Right cardiac atrium (tissue), 5 donors: ENCODE measurements around the gene ZNF335. TPM values are rescaled to one million over a fixed set of nuclear protein-coding genes. Genes with fewer than 3 reads are reported as not detected.
A peak's percentile ranks its signal among the peaks of the same experiment; 100 is the strongest.

Experiments
- ATAC-seq, 2 donors: fragments of 200-7000 bp; cut with Tn5 transposase; one replicate each; pipeline versions ENCODE4 v1.8.0 to v1.9.1; 2020; ENCODE audit warnings: moderate library complexity in 2 of 2, mild to moderate bottlenecking in 1 of 2
- DNase-seq, 3 donors: peaks; one replicate each; pipeline ENCODE4 v3.0.0-alpha.2; 2020
- H3K27ac ChIP-seq: one replicate; pipeline ENCODE4 v1.5.1; 2013; ENCODE audit warnings: mild to moderate bottlenecking, low read length, control low read depth, moderate library complexity
- H3K27me3 ChIP-seq: one replicate; pipeline ENCODE4 v1.6.1; 2013; ENCODE audit not compliant: control insufficient read depth, insufficient read depth
- H3K4me1 ChIP-seq: one replicate; pipeline ENCODE4 v1.6.1; 2013; ENCODE audit warnings: low read length; ENCODE audit not compliant: control insufficient read depth, insufficient read depth
- H3K4me3 ChIP-seq: one replicate; pipeline ENCODE4 v1.5.1; 2013; ENCODE audit warnings: low read length, control low read depth
- H3K9me3 ChIP-seq: one replicate; pipeline ENCODE4 v1.6.1; 2013; ENCODE audit warnings: low read length; ENCODE audit not compliant: control insufficient read depth
- WGBS: extraction: QIAGEN DNeasy Blood & Tissue Kit; methylation state at CpG from one replicate; pipeline ENCODE4 v1.1.7; 2013; 5-methylcytosine and 5-hydroxymethylcytosine counted together
- intact Hi-C, 4 donors: fragments of 100-400 bp; cut with DNase I; formaldehyde crosslinking; loops; one replicate each; pipeline versions ENCODE4 v1.11.0 to v1.14.0; 2022 to 2023
- polyA plus RNA-seq: library from polyadenylated mRNA; stranded (reverse); fragments of 200-250 nt; gene quantifications from one replicate; pipeline ENCODE4 v1.2.3, GENCODE V29; 2013
- total RNA-seq, 4 donors: library from RNA; stranded (reverse); fragmentation: NEBNext Ultra II Directional; extraction: Animal tissue kit (Norgen Biotek cat#: 25700); gene quantifications; one replicate each; pipeline ENCODE4 v1.2.1, GENCODE V29; 2021
- donor health status: healthy with polysubstance abuse.
- donor health status: DM: no; HTN: yes; CAD: no.
- donor health status: DM: no; HTN: no; CAD: no.
- donor health status: DM: no; HTN: yes; CAD: no; lungs with severe emphysema.
- donor health status: DM: yes; HTN: yes; CAD: no.

The ZNF335 gene
- total and polyA plus RNA-seq, 5 donors = 6.4 to 10.1 (median 8.5) TPM

DNA sequence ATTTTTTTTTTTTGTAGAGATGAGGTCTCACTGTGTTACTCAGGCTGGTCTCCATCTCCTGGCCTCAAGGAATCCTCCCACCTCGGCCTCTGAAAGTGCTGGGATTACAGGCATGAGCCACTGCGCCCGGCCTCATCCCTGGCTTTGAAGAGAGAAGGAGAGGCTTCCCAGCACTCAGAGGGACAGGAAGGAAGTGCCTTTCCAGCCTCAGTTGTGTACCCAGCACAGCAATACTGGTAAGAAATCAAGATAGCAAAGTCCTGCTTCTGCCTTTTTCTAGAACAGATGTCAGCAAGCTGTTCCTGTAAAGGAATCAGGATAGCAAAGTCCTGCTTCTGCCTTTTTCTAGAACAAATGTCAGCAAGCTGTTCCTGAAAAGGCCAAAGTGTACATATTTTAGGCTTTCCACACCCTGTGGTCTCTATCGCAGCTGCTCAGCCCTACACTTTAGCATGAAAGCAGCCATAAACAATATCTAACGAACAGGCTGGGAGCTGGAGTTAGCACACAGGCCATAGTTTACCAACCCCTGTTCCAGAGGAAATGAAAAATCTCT is 53.7 kb downstream of the ZNF335 start:
- peak; percentile 4 to 40 for ATAC-seq
- Histone ChIP-seq H3K4me1 (no peaks in the 10 kb centered on the region), H3K4me3 (no peak overlapping the region), H3K27me3 (no peaks in the 10 kb centered on the region), H3K27ac (peak overlapping the region; percentile 61), H3K9me3 (no peaks in the 10 kb centered on the region)
- intact Hi-C loops = no loop called here
- 42% methylated on average over 5 of the region's 5 CpGs for WGBS
- peak in 1 of 3 donors; percentile 60 for DNase-seq

DNA sequence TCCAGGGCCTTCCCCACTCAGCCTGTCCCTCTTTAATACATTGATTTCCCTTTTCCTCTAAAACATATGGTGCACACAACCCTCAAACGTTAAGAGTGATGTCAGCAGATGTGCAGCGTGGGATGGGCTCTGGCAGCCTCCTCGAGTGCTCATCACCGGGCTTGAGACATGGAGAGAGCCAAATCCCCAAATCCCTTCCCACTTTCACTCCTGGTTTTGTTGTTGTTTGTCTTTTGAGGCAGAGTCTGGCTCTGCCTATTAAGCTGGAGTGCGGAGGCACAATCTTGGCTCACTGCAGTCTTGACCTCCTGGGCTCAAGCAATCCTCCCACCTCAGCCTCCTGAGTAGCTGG is 54.2 kb downstream of the ZNF335 start:
- Histone ChIP-seq H3K9me3 (no peaks in the 10 kb centered on the region), H3K4me1 (no peaks in the 10 kb centered on the region), H3K27me3 (no peaks in the 10 kb centered on the region), H3K27ac (no peak overlapping the region), H3K4me3 (no peak overlapping the region)
- DNase-seq (peak in 1 of 3 donors; percentile 69), ATAC-seq (no peak)
- intact Hi-C loops = no loop called here
- 47% methylated on average over 5 of the region's 5 CpGs for WGBS

DNA sequence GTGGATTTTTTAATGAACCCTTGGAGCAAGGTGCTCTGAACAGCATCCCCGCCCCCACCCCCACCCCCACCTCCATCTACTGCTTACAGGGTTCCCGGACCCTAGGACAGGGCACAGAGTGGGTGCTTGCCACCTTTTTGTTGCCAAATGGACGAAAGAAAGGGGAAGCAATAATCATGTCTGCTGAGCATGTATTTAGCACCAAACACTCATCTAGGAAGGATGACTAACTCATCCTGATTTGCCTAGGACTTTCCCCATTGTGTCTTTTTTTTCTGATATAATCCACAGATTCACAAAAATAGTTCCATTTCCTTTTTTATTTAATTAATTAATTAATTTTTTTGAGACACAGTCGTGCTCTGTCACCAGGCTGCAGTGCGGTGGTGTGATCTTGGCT is 58.9 kb downstream of the ZNF335 start:
- no peaks in the 10 kb centered on the region for H3K9me3 ChIP-seq
- intact Hi-C loops = no loop called here
- DNase-seq (no peak), ATAC-seq (no peak)
- WGBS = 46% methylated on average over 5 of the region's 5 CpGs
- H3K4me1 ChIP-seq = peaks cover 4% of the 10 kb centered on the region
- H3K4me3 ChIP-seq = no peak overlapping the region
- no peaks in the 10 kb centered on the region for H3K27me3 ChIP-seq
- no peak overlapping the region for H3K27ac ChIP-seq

DNA sequence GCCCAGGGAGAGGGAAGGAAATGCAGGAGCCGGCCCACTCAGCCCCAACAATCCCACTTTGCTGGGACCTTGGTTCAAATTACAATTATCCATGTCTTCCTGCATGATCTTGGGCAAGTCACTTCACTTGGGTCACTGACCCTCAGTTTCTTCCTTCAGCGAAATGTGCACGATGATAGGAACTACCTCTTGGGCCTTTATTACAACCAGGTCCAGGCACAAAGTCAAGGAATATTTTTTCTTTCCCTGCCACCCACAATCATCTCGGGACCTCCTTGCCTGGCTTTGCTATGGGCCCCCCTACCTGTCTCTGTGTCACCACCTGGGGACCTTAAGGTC is 59.7 kb downstream of the ZNF335 start:
- peaks cover 4% of the 10 kb centered on the region for H3K4me1 ChIP-seq
- 16% methylated on average over 4 of the region's 4 CpGs for WGBS

DNA sequence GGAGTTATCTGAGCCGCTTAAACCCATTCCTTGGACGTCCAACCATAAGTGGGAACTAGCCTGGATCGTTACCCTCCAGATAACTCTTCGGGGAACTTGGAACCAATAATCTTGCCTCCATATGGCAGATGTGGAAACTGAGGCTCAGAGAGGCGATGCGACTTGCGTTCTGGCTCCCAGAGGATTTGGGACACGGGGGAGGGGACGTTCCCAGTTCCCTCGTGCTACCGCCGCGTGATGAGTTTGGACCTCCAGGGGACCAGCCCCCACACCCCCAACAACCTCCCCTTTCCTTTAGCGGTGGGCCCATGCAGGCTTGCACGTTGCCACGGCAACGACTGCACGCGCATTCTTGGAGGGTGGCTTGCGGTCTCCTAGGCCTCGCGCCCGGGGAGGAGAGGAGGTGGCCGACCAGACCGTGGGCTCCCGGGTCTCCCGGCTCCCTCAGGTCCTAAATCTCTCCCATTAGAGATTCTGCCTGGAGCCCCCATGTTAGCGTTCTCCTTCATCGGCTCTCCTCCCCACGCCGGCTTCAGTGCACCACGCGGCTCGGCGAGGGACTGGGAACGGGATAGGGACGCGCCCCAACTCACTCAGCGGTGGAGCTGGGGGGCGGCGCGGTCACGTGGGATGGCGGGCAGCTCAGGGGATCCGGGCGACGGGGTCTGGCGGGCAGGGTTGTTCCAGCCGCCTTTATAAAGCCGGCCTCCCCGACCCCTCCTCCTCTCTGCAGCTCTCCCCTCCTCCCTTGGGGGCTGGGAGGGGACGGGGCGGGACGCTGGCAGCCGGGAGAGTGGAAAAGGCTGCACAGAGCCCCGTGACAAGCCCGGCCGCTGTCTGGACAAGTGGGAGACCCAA is 60.3 kb downstream of the ZNF335 start, which contains the start of gene PLTP:
Gene PLTP (minus strand): TSS at position 670 of the 858 bp plus-strand sequence. CDS start 703 bp downstream, outside the sequence.
- ATAC-seq (peak; percentile 74 to 77), DNase-seq (peak; percentile 86 to 94 (median 93))
- H3K27me3 ChIP-seq = no peaks in the 10 kb centered on the region
- intact Hi-C loops = no loop called here
- no peaks in the 10 kb centered on the region for H3K9me3 ChIP-seq
- H3K4me1 ChIP-seq = peaks cover 4% of the 10 kb centered on the region
- under 1% methylated on average over 58 of the region's 58 CpGs for WGBS
- peak within 1 kb of the TSS; percentile 15 for H3K4me3 ChIP-seq
- peak within 1 kb of the TSS; percentile 39 for H3K27ac ChIP-seq

More for the DNA sequence above, 59.7 kb downstream of the ZNF335 start:
- peak overlapping the region; percentile 25 for H3K27ac ChIP-seq
- H3K27me3 ChIP-seq = no peaks in the 10 kb centered on the region
- DNase-seq (no peak), ATAC-seq (no peak)
- intact Hi-C loops = no loop called here
- H3K4me3 ChIP-seq = peak overlapping the region; percentile 15
- no peaks in the 10 kb centered on the region for H3K9me3 ChIP-seq

DNA sequence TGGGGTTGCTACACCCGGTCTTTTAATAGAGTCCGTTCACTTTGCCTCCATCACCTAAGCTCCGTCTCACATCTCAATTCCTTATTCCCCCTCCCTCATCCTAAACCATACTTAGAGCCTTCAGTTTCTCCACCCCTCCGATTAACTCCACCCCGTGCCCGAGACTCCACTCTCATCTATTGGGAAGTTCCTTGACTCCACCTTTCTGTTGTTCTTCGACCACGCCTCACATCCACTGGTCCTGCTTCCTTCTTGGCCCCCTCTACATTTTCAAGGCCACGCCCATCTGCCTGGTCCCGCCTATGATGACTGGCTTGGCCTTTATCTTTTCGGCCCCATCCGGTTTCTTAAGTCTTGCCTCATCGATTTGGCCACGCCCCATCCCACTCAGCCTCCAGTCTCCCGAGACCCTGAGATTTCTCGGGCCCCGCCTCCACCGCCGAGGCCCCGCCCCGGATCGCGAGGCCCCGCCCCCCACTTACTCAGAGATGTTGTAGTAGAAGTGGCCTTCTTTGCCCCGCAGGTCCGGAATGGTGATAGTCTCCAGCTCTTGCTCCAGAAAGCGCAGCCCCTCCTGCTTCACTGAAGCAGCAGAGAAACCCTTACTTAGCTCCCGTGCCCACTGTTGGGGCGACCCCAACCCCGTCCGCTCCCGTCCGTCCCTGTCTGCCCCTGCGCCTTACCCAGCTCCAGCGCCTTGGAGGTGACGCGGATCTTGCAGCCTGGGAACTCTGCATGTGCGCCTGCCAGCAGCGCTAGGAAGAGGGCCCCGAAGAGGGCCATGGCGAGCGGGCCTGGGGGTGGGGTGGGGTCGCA is 61.1 kb downstream of the ZNF335 start:
- no peaks in the 10 kb centered on the region for H3K27me3 ChIP-seq
- peak overlapping the region; percentile 39 for H3K27ac ChIP-seq
- H3K9me3 ChIP-seq = no peaks in the 10 kb centered on the region
- H3K4me1 ChIP-seq = peaks cover 4% of the 10 kb centered on the region
- 3% methylated on average over 43 of the region's 43 CpGs for WGBS
- ATAC-seq = peak; percentile 91 to 92
- DNase-seq = peak; percentile 98 to 99 (median 98)
- H3K4me3 ChIP-seq = peak overlapping the region; percentile 15
- intact Hi-C loops = no loop called here

DNA sequence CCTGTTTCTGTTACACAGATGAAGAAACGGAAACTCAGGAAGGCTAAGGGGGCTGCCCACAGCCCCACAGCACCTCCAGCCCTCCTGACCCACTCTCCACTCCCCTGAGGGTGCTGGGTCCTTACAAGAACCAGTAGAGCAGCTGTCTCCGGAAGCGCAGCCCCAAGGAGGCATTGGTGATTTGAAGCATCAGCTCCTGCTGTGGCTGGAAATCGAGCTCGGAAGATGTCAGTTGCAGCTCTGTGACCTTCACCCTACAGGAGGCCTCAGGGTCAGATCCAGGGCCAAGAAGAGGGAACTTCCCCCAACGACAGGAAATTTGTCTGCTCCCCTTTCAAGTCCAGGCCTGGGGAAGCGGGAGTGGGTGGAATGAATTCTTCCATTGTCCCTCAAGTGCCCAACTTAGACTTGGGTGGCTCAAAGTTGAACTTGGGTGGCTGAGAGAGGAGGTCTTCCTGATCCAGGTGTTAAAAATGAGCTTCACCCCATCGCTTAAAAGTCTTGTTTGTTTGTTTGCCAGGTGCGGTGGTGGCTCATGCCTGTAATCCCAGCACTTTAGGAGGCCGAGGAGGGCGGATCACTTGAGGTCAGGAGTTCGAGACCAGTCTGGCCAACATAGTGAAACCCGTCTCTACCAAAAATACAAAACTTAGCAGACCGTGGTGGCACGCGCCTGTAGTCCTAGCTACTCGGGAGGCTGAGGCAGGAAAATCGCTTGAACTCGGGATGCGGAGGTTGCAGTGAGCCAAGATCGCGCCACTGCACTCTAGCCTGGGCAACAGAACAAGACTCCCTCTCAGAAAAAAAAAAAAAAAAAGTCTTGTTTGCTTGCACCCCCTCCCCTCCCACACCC is 62.0 kb downstream of the ZNF335 start:
- 75% methylated on average over 22 of the region's 22 CpGs for WGBS
- intact Hi-C loops = no loop called here

DNA sequence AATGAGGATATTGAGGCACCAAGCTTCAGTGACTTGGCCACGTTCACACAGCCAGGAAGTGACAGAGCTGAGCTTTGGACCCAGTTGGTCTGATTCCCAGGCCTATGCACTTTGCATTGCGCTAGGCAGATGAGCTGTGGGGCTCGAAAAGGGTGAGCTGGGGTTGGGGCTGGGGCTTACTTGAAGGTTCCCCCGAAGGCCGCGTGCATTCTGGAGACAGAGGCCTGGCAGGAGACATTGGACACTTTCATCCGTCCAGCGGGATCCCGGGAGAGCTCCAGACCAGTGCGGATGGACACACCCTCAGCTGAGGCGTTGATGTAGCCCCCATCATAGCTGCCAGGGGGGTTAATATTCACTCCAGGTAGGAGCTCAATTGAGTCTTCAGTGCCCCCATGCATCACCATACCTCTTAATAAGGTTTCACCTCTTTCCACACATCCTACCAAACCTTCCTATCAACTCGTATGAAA is 62.6 kb downstream of the ZNF335 start:
- DNase-seq = peak in 1 of 3 donors; percentile 49
- no peak overlapping the region for H3K4me3 ChIP-seq
- H3K27me3 ChIP-seq = no peaks in the 10 kb centered on the region
- H3K4me1 ChIP-seq = peaks cover 4% of the 10 kb centered on the region
- H3K27ac ChIP-seq = no peak overlapping the region
- no peaks in the 10 kb centered on the region for H3K9me3 ChIP-seq
- intact Hi-C loops = no loop called here
- 87% methylated on average over 12 of the region's 12 CpGs for WGBS
- ATAC-seq = no peak

More for the DNA sequence above, 62.0 kb downstream of the ZNF335 start:
- DNase-seq (peak in 2 of 3 donors; percentile 24 to 62), ATAC-seq (no peak)
- Histone ChIP-seq H3K9me3 (no peaks in the 10 kb centered on the region), H3K4me3 (no peak overlapping the region), H3K27ac (no peak overlapping the region), H3K27me3 (no peaks in the 10 kb centered on the region), H3K4me1 (peaks cover 4% of the 10 kb centered on the region)

DNA sequence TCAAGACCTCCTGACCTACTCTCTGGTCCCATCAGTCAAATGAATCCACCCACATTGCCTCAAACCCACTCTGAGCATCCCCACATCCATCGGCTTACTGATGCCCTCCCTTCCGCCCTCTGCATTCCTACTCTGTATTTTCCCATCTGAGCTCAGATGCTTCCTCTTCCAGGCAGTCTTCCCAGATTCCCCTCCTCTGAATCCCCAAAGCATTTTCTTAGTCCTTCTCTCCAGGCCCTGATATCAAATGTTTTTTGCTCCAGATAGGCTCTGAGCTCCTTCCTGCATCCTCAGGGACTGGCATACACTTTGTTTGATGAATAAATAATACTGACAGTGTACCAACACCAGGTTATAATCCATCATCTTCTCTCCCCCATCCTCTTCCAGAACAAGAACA is 63.9 kb downstream of the ZNF335 start:
- WGBS = 91% methylated on average over 2 of the region's 2 CpGs
- H3K27me3 ChIP-seq = no peaks in the 10 kb centered on the region
- no peaks in the 10 kb centered on the region for H3K9me3 ChIP-seq
- no peak overlapping the region for H3K27ac ChIP-seq
- H3K4me3 ChIP-seq = no peak overlapping the region
- ATAC-seq (no peak), DNase-seq (no peak)
- H3K4me1 ChIP-seq = peaks cover 4% of the 10 kb centered on the region
- intact Hi-C loops = no loop called here

DNA sequence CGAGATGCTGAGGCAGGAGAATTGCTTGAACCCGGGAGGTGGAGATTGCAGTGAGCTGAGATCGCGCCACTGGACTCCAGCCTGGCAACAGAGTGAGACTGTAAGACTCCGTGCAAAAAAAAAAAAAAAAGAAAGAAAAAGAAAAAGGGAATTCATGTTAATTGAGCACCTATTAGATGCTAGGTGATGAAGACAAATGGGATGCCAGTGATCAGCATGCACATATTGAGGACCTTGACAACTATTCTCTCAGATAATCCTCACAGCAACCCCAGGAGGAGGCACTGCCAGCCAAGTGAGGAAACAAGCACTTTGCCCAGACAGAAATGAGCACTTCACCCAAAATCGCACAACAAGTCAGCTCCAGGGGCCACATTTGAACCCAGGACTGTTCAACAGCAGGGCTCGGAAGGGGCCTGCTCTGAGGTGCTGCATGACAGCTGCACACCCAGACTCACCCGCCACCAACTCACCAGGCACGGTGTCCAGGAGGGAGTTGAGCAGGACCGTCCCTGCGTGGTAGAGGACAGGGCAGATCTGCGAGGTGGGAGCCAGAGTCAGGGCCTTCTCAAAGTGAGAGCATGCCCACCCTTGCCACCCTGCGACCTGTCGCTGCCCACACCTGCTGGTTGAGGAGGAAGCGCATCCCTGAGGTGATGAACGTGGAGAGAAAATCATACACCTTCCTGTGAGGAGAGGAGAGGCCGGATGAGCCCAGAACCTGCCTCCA is 64.6 kb downstream of the ZNF335 start:
- H3K27ac ChIP-seq = no peak overlapping the region
- H3K4me3 ChIP-seq = no peak overlapping the region
- no peak for ATAC-seq
- intact Hi-C loops = no loop called here
- DNase-seq = no peak
- no peaks in the 10 kb centered on the region for H3K9me3 ChIP-seq
- no peaks in the 10 kb centered on the region for H3K27me3 ChIP-seq
- WGBS = 94% methylated on average over 17 of the region's 17 CpGs
- peaks cover 2% of the 10 kb centered on the region for H3K4me1 ChIP-seq
